Measurements from ENCODE around the gene SND1.

Gene SND1

DNA sequence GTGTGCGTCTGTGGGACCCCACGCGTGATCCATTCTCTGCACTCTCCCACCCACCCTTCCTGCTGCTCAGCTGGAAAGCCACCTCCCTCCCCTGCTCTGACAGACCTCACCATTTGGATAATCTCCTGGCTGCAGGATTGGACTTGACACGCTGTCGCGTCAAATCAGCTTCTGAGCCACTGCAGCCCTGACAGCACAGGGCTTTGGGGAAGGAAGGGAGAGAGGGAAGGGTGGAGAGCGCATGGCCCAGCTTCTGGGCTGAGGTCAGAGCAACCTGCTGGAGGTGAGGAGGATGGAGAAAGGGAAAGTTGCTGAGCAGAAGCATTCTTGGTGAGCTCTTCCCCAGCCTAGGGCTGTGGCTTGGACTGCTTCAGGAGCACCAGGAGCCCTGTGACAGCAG is 428.2 kb downstream of the SND1 start:
- H3K27me3 ChIP-seq (replicated peaks), result no peaks in the 10 kb centered on the region
- DNase-seq, result no peak
- H3K4me3 ChIP-seq (ENCODE audit: low read depth, low read length), result no peak overlapping the region
- TF ChIP-seq, protein P1, sequence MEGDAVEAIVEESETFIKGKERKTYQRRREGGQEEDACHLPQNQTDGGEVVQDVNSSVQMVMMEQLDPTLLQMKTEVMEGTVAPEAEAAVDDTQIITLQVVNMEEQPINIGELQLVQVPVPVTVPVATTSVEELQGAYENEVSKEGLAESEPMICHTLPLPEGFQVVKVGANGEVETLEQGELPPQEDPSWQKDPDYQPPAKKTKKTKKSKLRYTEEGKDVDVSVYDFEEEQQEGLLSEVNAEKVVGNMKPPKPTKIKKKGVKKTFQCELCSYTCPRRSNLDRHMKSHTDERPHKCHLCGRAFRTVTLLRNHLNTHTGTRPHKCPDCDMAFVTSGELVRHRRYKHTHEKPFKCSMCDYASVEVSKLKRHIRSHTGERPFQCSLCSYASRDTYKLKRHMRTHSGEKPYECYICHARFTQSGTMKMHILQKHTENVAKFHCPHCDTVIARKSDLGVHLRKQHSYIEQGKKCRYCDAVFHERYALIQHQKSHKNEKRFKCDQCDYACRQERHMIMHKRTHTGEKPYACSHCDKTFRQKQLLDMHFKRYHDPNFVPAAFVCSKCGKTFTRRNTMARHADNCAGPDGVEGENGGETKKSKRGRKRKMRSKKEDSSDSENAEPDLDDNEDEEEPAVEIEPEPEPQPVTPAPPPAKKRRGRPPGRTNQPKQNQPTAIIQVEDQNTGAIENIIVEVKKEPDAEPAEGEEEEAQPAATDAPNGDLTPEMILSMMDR (IDR thresholded peaks at IDR 0.05; ENCODE audit: low read depth, low read length, missing control alignments), result no peak
- H3K27ac ChIP-seq, result no peak overlapping the region
- in situ Hi-C loops (cut with HindIII; ENCODE audit: low pct_ligation_motif_present, low sequenced_read_pairs), result no loop called here
- peaks cover 30% of the 10 kb centered on the region for H3K36me3 ChIP-seq (replicated peaks)

DNA sequence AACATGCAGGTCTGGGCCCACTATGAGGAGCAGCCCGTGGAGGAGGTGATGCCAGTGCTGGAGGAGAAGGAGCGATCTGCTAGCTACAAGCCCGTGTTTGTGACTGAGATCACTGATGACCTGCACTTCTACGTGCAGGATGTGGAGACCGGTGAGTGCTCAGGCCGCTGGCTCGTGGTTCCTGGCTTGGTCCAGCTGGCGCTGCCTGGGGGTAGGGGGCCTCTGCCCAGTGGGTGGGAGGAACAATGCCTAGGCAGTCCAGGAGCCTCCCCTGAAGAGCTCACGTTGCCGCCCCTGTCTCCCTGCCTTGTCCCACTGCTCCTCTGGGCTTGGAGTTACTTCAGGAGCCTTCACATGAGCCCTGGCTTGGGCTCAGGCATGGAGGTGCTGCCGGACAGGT is 429.4 kb downstream of the SND1 start:
- Histone ChIP-seq H3K36me3 (replicated peaks) (peaks cover 40% of the 10 kb centered on the region), H3K27ac (no peak overlapping the region), H3K27me3 (replicated peaks) (no peaks in the 10 kb centered on the region), H3K4me3 (ENCODE audit: low read depth, low read length) (no peak overlapping the region)
- DNase-seq, result no peak
- in situ Hi-C loops (cut with HindIII; ENCODE audit: low pct_ligation_motif_present, low sequenced_read_pairs), result no loop called here
- TF ChIP-seq, protein P1 (IDR thresholded peaks at IDR 0.05; ENCODE audit: low read depth, low read length, missing control alignments), result no peak

DNA sequence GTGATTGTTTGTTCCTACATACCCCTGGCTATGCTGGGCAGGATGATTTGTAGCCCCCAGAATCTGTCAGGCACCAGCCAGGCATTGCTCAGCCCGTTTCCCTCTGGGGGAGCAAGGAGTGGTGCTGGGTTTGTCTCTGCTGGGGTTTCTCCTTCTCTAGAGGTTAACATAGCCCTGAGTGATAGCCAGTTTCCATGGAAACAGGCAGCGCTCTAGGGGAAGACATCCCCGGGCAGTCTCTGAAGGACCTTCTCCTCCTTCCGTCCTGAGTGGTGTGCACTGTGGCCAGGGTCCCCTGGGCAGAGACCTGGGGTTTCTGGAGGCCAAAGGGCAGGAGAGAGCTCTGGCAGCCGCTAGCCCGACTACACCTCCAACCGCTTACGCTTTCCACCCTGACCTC is 429.8 kb downstream of the SND1 start:
- H3K36me3 ChIP-seq (replicated peaks), result peaks cover 45% of the 10 kb centered on the region
- H3K4me3 ChIP-seq (ENCODE audit: low read depth, low read length), result no peak overlapping the region
- TF ChIP-seq, protein P1 (IDR thresholded peaks at IDR 0.05; ENCODE audit: low read depth, low read length, missing control alignments), result no peak
- in situ Hi-C loops (cut with HindIII; ENCODE audit: low pct_ligation_motif_present, low sequenced_read_pairs), result no loop called here
- DNase-seq, result no peak
- no peak overlapping the region for H3K27ac ChIP-seq
- H3K27me3 ChIP-seq (replicated peaks), result no peaks in the 10 kb centered on the region

DNA sequence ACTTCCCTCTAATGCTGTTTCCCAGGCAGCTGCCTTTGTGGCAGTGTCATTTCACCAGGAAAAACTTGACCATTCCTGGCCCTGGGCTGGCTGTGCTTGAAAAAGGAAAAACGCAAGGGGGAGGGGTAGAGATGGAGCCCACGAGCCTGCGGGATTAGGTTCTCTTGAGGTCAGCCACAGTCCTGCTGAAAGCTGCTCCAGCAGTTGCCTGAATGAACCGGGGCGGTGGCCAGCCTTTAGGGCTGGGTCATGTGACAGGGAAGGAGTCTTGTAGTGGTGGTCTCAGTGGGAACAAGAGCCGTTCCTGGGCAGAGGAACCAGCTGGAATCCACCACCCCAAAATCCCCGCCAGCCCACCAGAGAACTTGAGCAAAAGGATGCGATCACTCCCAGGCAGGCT is 430.4 kb downstream of the SND1 start:
- TF ChIP-seq, protein P1 (IDR thresholded peaks at IDR 0.05; ENCODE audit: low read depth, low read length, missing control alignments), result no peak
- DNase-seq, result no peak
- peaks cover 51% of the 10 kb centered on the region for H3K36me3 ChIP-seq (replicated peaks)
- no peak overlapping the region for H3K4me3 ChIP-seq (ENCODE audit: low read depth, low read length)
- H3K27ac ChIP-seq, result no peak overlapping the region
- H3K27me3 ChIP-seq (replicated peaks), result no peaks in the 10 kb centered on the region
- in situ Hi-C loops (cut with HindIII; ENCODE audit: low pct_ligation_motif_present, low sequenced_read_pairs), result no loop called here

DNA sequence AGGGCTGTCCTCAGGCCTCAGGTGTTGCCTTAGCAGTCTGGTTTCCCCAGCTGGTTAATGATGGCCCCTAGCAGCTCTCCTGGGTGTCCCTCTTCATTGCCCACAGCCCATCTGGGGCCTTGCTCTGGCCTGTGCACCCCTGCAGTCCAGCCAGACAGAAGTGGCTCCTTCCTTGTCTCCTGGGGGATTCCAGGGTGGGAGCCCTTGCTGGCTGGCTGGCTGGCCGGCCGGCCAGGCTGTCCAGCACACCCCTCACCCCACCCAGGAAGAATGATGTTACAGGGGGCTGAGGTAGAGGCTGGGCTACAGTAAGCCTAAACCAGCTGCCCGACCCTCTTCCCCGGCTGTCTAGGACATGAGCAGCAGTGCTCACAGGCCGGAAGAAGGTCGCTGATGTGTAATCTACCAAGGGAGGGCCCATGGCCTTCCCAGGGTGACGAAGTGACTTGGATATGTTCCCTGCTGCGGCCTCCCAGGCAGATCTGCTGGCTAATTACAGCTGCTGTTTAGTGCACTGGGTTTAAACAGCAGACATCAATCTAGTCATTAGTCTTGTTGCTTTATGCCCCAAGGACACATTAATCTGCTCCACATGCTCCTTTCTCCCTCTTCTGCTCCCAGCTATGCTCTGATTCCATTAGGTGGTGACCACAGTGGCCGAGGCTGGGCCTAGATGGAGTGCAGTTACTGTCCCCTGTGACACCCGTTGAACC is 433.1 kb downstream of the SND1 start:
- Histone ChIP-seq H3K36me3 (replicated peaks) (peaks cover 57% of the 10 kb centered on the region), H3K27me3 (replicated peaks) (no peaks in the 10 kb centered on the region), H3K4me3 (ENCODE audit: low read depth, low read length) (no peak overlapping the region), H3K27ac (no peak overlapping the region)
- in situ Hi-C loops (cut with HindIII; ENCODE audit: low pct_ligation_motif_present, low sequenced_read_pairs), result no loop called here
- DNase-seq, result no peak
- TF ChIP-seq, protein P1 (IDR thresholded peaks at IDR 0.05; ENCODE audit: low read depth, low read length, missing control alignments), result no peak

DNA sequence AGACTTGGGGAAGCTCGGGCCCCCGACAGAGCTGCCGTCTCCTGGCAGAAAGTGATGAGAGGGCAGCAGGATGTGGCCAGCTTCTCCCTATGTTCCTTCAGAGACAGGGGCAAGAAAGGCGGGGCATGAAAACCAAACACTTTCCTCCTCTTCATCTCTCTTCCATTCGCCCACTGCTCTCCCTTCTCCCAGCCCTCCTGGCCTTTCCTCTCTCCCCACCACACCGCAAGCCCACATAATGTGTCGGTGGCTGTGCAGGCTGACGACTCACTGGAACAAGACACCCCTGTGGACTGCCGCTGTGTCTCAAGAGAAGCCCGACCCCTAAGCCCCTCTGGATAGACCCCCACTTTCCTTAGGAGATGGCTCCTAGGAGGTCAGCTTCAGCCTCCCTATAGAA is 438.5 kb downstream of the SND1 start:
- TF ChIP-seq, protein P1 (IDR thresholded peaks at IDR 0.05; ENCODE audit: low read depth, low read length, missing control alignments), result no peak
- Histone ChIP-seq H3K27ac (no peak overlapping the region), H3K4me3 (ENCODE audit: low read depth, low read length) (no peak overlapping the region), H3K27me3 (replicated peaks) (no peaks in the 10 kb centered on the region), H3K36me3 (replicated peaks) (peaks cover 64% of the 10 kb centered on the region)
- in situ Hi-C loops (cut with HindIII; ENCODE audit: low pct_ligation_motif_present, low sequenced_read_pairs), result no loop called here
- DNase-seq, result no peak
